ENCODE results near the gene ZNF484. TPM values are rescaled to one million over a fixed set of nuclear protein-coding genes. Genes with fewer than 3 reads are reported as not detected.
"Not testable (repeated sequence)": the region's sequence is repeated elsewhere in the genome, so short reads cannot be mapped to it uniquely, and the experiment has no call there.

ZNF484 gene
- total RNA-seq, 1 donor from 2014 or later = 13.1 TPM

GRCh38 chr9:92864152-92864551, 13.7 kb downstream of the ZNF484 start:
- no peak for TF ChIP-seq CTCF (conservative IDR thresholded peaks at IDR 0.05)
- no peak overlapping the region for H3K4me3 Mint-ChIP-seq
- H3K27me3 Mint-ChIP-seq (ENCODE audit: low read depth) = no peaks in the 10 kb centered on the region
- no peak overlapping the region for H3K27ac Mint-ChIP-seq (ENCODE audit: unreplicated experiment)
- H3K9me3 Mint-ChIP-seq = peaks cover 7% of the 10 kb centered on the region
- peaks cover 53% of the 10 kb centered on the region for H3K36me3 Mint-ChIP-seq (ENCODE audit: low read depth)
- no peak for DNase-seq (ENCODE audit: low read depth, low spot score)
- H3K4me1 Mint-ChIP-seq = no peaks in the 10 kb centered on the region

- Mint-ChIP-seq H3K36me3 (ENCODE audit: low read depth) (peaks cover 55% of the 10 kb centered on the region), H3K9me3 (peaks cover 4% of the 10 kb centered on the region), H3K4me3 (no peak overlapping the region), H3K27ac (ENCODE audit: unreplicated experiment) (no peak overlapping the region), H3K4me1 (peaks cover 8% of the 10 kb centered on the region), H3K27me3 (ENCODE audit: low read depth) (no peaks in the 10 kb centered on the region)
- TF ChIP-seq CTCF (conservative IDR thresholded peaks at IDR 0.05) = no peak
- DNase-seq (ENCODE audit: low read depth, low spot score) = no peak
Observed at GRCh38 chr9:92860867-92861266, 17.0 kb downstream of the ZNF484 start.

GRCh38 chr9:92857236-92857635, 20.6 kb downstream of the ZNF484 start:
- peaks cover 8% of the 10 kb centered on the region for H3K4me1 Mint-ChIP-seq
- H3K4me3 Mint-ChIP-seq = no peak overlapping the region
- H3K27me3 Mint-ChIP-seq (ENCODE audit: low read depth) = no peaks in the 10 kb centered on the region
- H3K9me3 Mint-ChIP-seq = peaks cover 4% of the 10 kb centered on the region
- no peak overlapping the region for H3K27ac Mint-ChIP-seq (ENCODE audit: unreplicated experiment)
- peaks cover 63% of the 10 kb centered on the region for H3K36me3 Mint-ChIP-seq (ENCODE audit: low read depth)
- DNase-seq (ENCODE audit: low read depth, low spot score) = no peak
- TF ChIP-seq CTCF (conservative IDR thresholded peaks at IDR 0.05) = no peak

GRCh38 chr9:92853716-92854115, 24.1 kb downstream of the ZNF484 start:
- no peak overlapping the region for H3K27ac Mint-ChIP-seq (ENCODE audit: unreplicated experiment)
- H3K4me1 Mint-ChIP-seq = peaks cover 8% of the 10 kb centered on the region
- no peak overlapping the region for H3K4me3 Mint-ChIP-seq
- H3K27me3 Mint-ChIP-seq (ENCODE audit: low read depth) = no peaks in the 10 kb centered on the region
- no peak for DNase-seq (ENCODE audit: low read depth, low spot score)
- peaks cover 3% of the 10 kb centered on the region for H3K9me3 Mint-ChIP-seq
- peaks cover 74% of the 10 kb centered on the region for H3K36me3 Mint-ChIP-seq (ENCODE audit: low read depth)
- no peak for TF ChIP-seq CTCF (conservative IDR thresholded peaks at IDR 0.05)

- no peak for TF ChIP-seq CTCF (conservative IDR thresholded peaks at IDR 0.05)
- Mint-ChIP-seq H3K36me3 (ENCODE audit: low read depth) (peaks cover 83% of the 10 kb centered on the region), H3K9me3 (peaks cover 26% of the 10 kb centered on the region), H3K4me1 (no peaks in the 10 kb centered on the region), H3K4me3 (no peak overlapping the region), H3K27ac (ENCODE audit: unreplicated experiment) (no peak overlapping the region), H3K27me3 (ENCODE audit: low read depth) (no peaks in the 10 kb centered on the region)
- DNase-seq (ENCODE audit: low read depth, low spot score) = no peak
Observed at GRCh38 chr9:92850898-92851297, 26.9 kb downstream of the ZNF484 start.

GRCh38 chr9:92848740-92849139, 29.1 kb downstream of the ZNF484 start:
- Mint-ChIP-seq H3K9me3 (peaks cover 28% of the 10 kb centered on the region), H3K36me3 (ENCODE audit: low read depth) (peaks cover 90% of the 10 kb centered on the region)
- H3K27me3 Mint-ChIP-seq (ENCODE audit: low read depth); H3K4me1 Mint-ChIP-seq; H3K4me3 Mint-ChIP-seq; DNase-seq (ENCODE audit: low read depth, low spot score); H3K27ac Mint-ChIP-seq (ENCODE audit: unreplicated experiment): not testable (repeated sequence)

Measured in neural crest cell (in vitro differentiated cells).